Liver (tissue), 9 donors: ENCODE results near the gene TRIP13. TPM values are rescaled to one million over a fixed set of nuclear protein-coding genes. Genes with fewer than 3 reads are reported as not detected.

Experiments used
- DNase-seq: peaks from one replicate; pipeline ENCODE4 v3.0.0-alpha.2; 2017; ENCODE audit warnings: low spot score
- H3K27ac ChIP-seq, 2 donors: one replicate each; pipeline ENCODE4 v1.7.0; 2013; ENCODE audit warnings: inconsistent platforms in 2 of 2, low read length in 2 of 2, control low read depth in 1 of 2, low read depth in 1 of 2, mild to moderate bottlenecking in 1 of 2
- H3K27me3 ChIP-seq, 4 donors: one replicate each; pipeline versions ENCODE4 v1.6.1 to v1.7.0; 2013; ENCODE audit warnings: low read length in 3 of 4, inconsistent platforms in 1 of 4, mild to moderate bottlenecking in 1 of 4, moderate library complexity in 1 of 4; ENCODE audit not compliant: control insufficient read depth in 4 of 4, insufficient read depth in 4 of 4
- H3K36me3 ChIP-seq, 4 donors: one replicate each; pipeline versions ENCODE4 v1.6.1 to v1.7.0; 2013; ENCODE audit warnings: low read length in 3 of 4, mild to moderate bottlenecking in 3 of 4, low read depth in 1 of 4, moderate library complexity in 1 of 4; ENCODE audit not compliant: control insufficient read depth in 4 of 4, insufficient read depth in 3 of 4
- H3K4me1 ChIP-seq, 4 donors: one replicate each; pipeline versions ENCODE4 v1.6.1 to v1.7.0; 2013; ENCODE audit warnings: low read length in 3 of 4, mild to moderate bottlenecking in 3 of 4, moderate library complexity in 1 of 4; ENCODE audit not compliant: control insufficient read depth in 4 of 4, insufficient read depth in 4 of 4
- H3K4me3 ChIP-seq, 3 donors: one replicate each; pipeline versions ENCODE4 v1.6.1 to v1.7.0; 2013; ENCODE audit warnings: low read length in 3 of 3, control low read depth in 1 of 3, low read depth in 1 of 3, mild to moderate bottlenecking in 1 of 3
- H3K9ac ChIP-seq, 2 donors: one replicate each; pipeline ENCODE4 v1.7.0; 2013; ENCODE audit warnings: low read length in 2 of 2, mild to moderate bottlenecking in 2 of 2, moderate library complexity in 2 of 2, control low read depth in 1 of 2, low read depth in 1 of 2
- H3K9me3 ChIP-seq, 4 donors: one replicate each; pipeline versions ENCODE4 v1.6.1 to v1.7.0; 2013; ENCODE audit warnings: low read length in 3 of 4; ENCODE audit not compliant: control insufficient read depth in 4 of 4
- EGR1 ChIP-seq, 2 donors: IDR thresholded peaks; 2 replicates each; pipeline ENCODE4 v1.6.1; 2016 to 2018; ENCODE audit warnings: antibody characterized with exemption in 2 of 2, low read depth in 2 of 2
- FOXA1 ChIP-seq: IDR thresholded peaks from 2 replicates; pipeline ENCODE4 v1.6.1; 2016; ENCODE audit warnings: antibody characterized with exemption
- FOXA2 ChIP-seq: IDR thresholded peaks from 2 replicates; pipeline ENCODE4 v1.6.1; 2016; ENCODE audit warnings: antibody characterized with exemption
- GABPA ChIP-seq, 2 donors: IDR thresholded peaks in 1 of 2; conservative IDR thresholded peaks in 1 of 2; 2 replicates each; pipeline ENCODE4 v1.6.1; 2016; ENCODE audit warnings: antibody characterized with exemption in 2 of 2, mild to moderate bottlenecking in 1 of 2, moderate library complexity in 1 of 2
- HNF4G ChIP-seq: IDR thresholded peaks from 2 replicates; pipeline ENCODE4 v1.6.1; 2016; ENCODE audit warnings: antibody characterized with exemption
- JUND ChIP-seq, 2 donors: IDR thresholded peaks; 2 replicates each; pipeline ENCODE4 v1.6.1; 2016; ENCODE audit warnings: antibody characterized with exemption in 2 of 2
- NR2F2 ChIP-seq: IDR thresholded peaks from 2 replicates; pipeline ENCODE4 v1.6.1; 2016; ENCODE audit warnings: antibody characterized with exemption
- RAD21 ChIP-seq, 2 donors: IDR thresholded peaks; 2 replicates each; pipeline ENCODE4 v1.6.1; 2016; ENCODE audit warnings: antibody characterized with exemption in 2 of 2, mild to moderate bottlenecking in 2 of 2
- RXRA ChIP-seq, 2 donors: IDR thresholded peaks; 2 replicates each; pipeline ENCODE4 v1.6.1; 2017 to 2018; ENCODE audit warnings: antibody characterized with exemption in 2 of 2, mild to moderate bottlenecking in 1 of 2
- SP1 ChIP-seq: IDR thresholded peaks from 2 replicates; pipeline ENCODE4 v1.6.1; 2018; ENCODE audit warnings: antibody characterized with exemption, mild to moderate bottlenecking
- TAF1 ChIP-seq: conservative IDR thresholded peaks from 2 replicates; pipeline ENCODE4 v1.6.1; 2016; ENCODE audit warnings: antibody characterized with exemption, mild to moderate bottlenecking
- YY1 ChIP-seq: IDR thresholded peaks from 2 replicates; pipeline ENCODE4 v1.6.1; 2016; ENCODE audit warnings: antibody characterized with exemption, mild to moderate bottlenecking
- WGBS: extraction: QIAGEN DNeasy Blood & Tissue Kit; methylation state at CpG from one replicate; pipeline ENCODE4 v1.1.7; 2013; 5-methylcytosine and 5-hydroxymethylcytosine counted together
- polyA plus RNA-seq, 2 donors: library from polyadenylated mRNA; stranded (reverse) in 1 of 2; unstranded in 1 of 2; fragments of 200-250 nt in 1 of 2; fragments of >200 nt in 1 of 2; fragmentation: Nextera tagmentation in 1 of 2; extraction: Ambion mirVana in 1 of 2; gene quantifications; one replicate each; pipeline versions ENCODE4 v1.2.1 to v1.2.3, GENCODE V29; 2013 to 2015
- total RNA-seq, 2 donors: library from RNA; depleted of rRNA; stranded (reverse); fragments of >200 nt; gene quantifications; one replicate each; pipeline ENCODE4 v1.2.3, GENCODE V29; 2014
- TF ChIP-seq, protein P1 (sequence below): IDR thresholded peaks from 2 replicates; pipeline ENCODE4 v1.6.1; 2016; ENCODE audit warnings: antibody characterized with exemption
- TF ChIP-seq, protein P2 (sequence below): IDR thresholded peaks from 2 replicates; pipeline ENCODE4 v1.6.1; 2016; ENCODE audit warnings: antibody characterized with exemption, mild to moderate bottlenecking
- TF ChIP-seq, protein P3 (sequence below): IDR thresholded peaks from 2 replicates; pipeline ENCODE4 v1.6.1; 2016; ENCODE audit warnings: antibody characterized with exemption
- TF ChIP-seq, protein P4 (sequence below): IDR thresholded peaks from 2 replicates; pipeline ENCODE4 v1.6.1; 2016; ENCODE audit warnings: antibody characterized with exemption
- TF ChIP-seq, protein P5 (sequence below): fragments of 150-350 bp; IDR thresholded peaks from 2 replicates; pipeline ENCODE4 v1.5.1; 2017; ENCODE audit warnings: improper control_type of control experiment, low read depth, low read length; ENCODE audit not compliant: missing input control
- donor health status: healthy.
- donor health status: healthy.
- donor health status: healthy.
- donor health status: healthy.
- donor health status: healthy.

TRIP13 gene
- total and polyA plus RNA-seq, 4 donors, result 0.42 to 12.4 (median 0.84) TPM

DNA sequence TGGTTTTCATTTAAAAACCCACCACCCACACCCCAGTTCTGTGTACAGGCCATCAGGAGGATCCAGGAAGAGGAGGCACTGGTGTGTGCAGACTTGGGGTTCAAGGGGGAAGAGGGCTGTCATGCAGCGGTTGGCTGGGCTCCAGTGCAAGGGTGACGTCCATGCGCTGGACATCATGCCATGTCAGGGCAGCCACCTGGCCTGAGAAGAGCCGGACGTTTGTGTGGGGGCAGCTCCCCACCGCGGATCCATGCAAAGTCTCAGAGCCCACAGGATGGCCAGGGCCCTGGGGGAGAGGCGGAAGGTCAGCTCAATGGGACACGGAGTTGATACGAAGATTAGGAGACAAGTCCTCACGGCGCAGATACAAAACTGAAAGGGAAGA lies 11.1 kb upstream of the TRIP13 start:
- WGBS, result 95% methylated on average over 12 of the region's 12 CpGs
- Histone ChIP-seq H3K4me3 (no peak overlapping the region), H3K4me1 (no peaks in the 10 kb centered on the region), H3K27me3 (no peaks in the 10 kb centered on the region), H3K9me3 (no peaks in the 10 kb centered on the region), H3K27ac (no peak overlapping the region), H3K9ac (no peak overlapping the region), H3K36me3 (peaks cover 19 to 75% (median 37%) of the 10 kb centered on the region in 4 donors)
- TF ChIP-seq RXRA (IDR thresholded peaks at IDR 0.05), result no peak
- no peak for TF ChIP-seq YY1
- TF ChIP-seq FOXA1, result no peak
- TF ChIP-seq, protein P1, sequence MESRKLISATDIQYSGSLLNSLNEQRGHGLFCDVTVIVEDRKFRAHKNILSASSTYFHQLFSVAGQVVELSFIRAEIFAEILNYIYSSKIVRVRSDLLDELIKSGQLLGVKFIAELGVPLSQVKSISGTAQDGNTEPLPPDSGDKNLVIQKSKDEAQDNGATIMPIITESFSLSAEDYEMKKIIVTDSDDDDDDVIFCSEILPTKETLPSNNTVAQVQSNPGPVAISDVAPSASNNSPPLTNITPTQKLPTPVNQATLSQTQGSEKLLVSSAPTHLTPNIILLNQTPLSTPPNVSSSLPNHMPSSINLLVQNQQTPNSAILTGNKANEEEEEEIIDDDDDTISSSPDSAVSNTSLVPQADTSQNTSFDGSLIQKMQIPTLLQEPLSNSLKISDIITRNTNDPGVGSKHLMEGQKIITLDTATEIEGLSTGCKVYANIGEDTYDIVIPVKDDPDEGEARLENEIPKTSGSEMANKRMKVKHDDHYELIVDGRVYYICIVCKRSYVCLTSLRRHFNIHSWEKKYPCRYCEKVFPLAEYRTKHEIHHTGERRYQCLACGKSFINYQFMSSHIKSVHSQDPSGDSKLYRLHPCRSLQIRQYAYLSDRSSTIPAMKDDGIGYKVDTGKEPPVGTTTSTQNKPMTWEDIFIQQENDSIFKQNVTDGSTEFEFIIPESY, result no peak
- TF ChIP-seq, protein P2, sequence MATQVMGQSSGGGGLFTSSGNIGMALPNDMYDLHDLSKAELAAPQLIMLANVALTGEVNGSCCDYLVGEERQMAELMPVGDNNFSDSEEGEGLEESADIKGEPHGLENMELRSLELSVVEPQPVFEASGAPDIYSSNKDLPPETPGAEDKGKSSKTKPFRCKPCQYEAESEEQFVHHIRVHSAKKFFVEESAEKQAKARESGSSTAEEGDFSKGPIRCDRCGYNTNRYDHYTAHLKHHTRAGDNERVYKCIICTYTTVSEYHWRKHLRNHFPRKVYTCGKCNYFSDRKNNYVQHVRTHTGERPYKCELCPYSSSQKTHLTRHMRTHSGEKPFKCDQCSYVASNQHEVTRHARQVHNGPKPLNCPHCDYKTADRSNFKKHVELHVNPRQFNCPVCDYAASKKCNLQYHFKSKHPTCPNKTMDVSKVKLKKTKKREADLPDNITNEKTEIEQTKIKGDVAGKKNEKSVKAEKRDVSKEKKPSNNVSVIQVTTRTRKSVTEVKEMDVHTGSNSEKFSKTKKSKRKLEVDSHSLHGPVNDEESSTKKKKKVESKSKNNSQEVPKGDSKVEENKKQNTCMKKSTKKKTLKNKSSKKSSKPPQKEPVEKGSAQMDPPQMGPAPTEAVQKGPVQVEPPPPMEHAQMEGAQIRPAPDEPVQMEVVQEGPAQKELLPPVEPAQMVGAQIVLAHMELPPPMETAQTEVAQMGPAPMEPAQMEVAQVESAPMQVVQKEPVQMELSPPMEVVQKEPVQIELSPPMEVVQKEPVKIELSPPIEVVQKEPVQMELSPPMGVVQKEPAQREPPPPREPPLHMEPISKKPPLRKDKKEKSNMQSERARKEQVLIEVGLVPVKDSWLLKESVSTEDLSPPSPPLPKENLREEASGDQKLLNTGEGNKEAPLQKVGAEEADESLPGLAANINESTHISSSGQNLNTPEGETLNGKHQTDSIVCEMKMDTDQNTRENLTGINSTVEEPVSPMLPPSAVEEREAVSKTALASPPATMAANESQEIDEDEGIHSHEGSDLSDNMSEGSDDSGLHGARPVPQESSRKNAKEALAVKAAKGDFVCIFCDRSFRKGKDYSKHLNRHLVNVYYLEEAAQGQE, result no peak
- no peak for TF ChIP-seq HNF4G
- no peak for TF ChIP-seq NR2F2
- TF ChIP-seq, protein P3, sequence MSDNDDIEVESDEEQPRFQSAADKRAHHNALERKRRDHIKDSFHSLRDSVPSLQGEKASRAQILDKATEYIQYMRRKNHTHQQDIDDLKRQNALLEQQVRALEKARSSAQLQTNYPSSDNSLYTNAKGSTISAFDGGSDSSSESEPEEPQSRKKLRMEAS, result no peak
- TF ChIP-seq, protein P4, sequence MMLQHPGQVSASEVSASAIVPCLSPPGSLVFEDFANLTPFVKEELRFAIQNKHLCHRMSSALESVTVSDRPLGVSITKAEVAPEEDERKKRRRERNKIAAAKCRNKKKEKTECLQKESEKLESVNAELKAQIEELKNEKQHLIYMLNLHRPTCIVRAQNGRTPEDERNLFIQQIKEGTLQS, result no peak
- no peak for TF ChIP-seq JUND (IDR thresholded peaks at IDR 0.05)
- TF ChIP-seq TAF1, result no peak
- no peak for TF ChIP-seq RAD21 (IDR thresholded peaks at IDR 0.05)
- TF ChIP-seq GABPA (IDR thresholded peaks at IDR 0.05 in 1 of 2, conservative IDR thresholded peaks at IDR 0.05 in 1 of 2), result no peak
- DNase-seq, result no peak

DNA sequence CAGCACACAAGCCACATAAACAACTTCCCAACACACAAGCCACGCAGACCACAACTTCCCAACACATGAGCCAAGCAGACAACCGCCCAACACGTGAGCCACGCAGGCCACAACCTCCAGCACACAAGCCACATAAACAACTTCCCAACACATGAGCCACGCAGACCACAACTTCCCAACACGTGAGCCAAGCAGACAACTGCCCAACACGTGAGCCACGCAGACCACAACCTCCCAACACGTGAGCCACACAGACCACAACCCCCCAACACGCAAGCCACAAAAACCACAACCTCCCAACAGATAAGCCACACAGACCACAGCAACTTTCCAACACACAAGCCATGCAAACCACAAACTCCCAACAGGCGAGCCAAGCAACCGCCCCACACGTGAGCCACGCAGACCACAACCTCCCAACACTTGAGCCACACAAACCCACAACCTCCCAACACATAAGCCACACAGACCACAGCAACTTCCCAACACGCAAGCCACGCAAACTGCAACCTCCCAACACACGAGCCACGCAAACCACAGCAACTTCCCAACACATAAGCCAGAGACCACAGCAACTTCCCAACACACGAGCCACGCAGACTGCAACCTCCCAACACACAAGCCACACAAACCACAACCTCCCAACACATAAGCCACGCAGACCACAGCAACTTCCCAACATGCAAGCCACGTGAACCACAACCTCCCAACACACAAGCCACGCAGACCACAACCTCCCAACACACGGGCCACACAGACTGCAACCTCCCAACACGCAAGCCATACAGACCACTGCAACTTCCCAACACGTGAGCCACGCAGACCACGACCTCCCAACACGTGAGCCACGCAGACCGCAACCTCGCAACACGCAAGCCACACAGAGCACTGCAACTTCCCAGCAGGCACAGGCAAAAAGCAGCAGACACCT lies 10.2 kb upstream of the TRIP13 start:
- no peaks in the 10 kb centered on the region for H3K27me3 ChIP-seq
- no peak overlapping the region for H3K27ac ChIP-seq
- H3K9me3 ChIP-seq, result no peaks in the 10 kb centered on the region
- H3K9ac ChIP-seq, result no peak overlapping the region
- no peak overlapping the region for H3K4me3 ChIP-seq
- WGBS, result 93% methylated on average over 33 of the region's 33 CpGs
- no peak for DNase-seq
- H3K4me1 ChIP-seq, result no peaks in the 10 kb centered on the region
- H3K36me3 ChIP-seq, result peaks cover 17 to 76% (median 44%) of the 10 kb centered on the region in 4 donors
- TF ChIP-seq, protein P2, result no peak
- no peak for TF ChIP-seq RAD21 (IDR thresholded peaks at IDR 0.05)
- no peak for TF ChIP-seq JUND (IDR thresholded peaks at IDR 0.05)
- TF ChIP-seq, protein P4, result no peak
- TF ChIP-seq, protein P3, result no peak
- TF ChIP-seq YY1, result no peak
- TF ChIP-seq EGR1 (IDR thresholded peaks at IDR 0.05; ENCODE audit: low read depth in 2 of 2), result no peak
- TF ChIP-seq HNF4G, result no peak
- TF ChIP-seq FOXA1, result no peak
- TF ChIP-seq, protein P5, sequence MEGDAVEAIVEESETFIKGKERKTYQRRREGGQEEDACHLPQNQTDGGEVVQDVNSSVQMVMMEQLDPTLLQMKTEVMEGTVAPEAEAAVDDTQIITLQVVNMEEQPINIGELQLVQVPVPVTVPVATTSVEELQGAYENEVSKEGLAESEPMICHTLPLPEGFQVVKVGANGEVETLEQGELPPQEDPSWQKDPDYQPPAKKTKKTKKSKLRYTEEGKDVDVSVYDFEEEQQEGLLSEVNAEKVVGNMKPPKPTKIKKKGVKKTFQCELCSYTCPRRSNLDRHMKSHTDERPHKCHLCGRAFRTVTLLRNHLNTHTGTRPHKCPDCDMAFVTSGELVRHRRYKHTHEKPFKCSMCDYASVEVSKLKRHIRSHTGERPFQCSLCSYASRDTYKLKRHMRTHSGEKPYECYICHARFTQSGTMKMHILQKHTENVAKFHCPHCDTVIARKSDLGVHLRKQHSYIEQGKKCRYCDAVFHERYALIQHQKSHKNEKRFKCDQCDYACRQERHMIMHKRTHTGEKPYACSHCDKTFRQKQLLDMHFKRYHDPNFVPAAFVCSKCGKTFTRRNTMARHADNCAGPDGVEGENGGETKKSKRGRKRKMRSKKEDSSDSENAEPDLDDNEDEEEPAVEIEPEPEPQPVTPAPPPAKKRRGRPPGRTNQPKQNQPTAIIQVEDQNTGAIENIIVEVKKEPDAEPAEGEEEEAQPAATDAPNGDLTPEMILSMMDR, result no peak
- TF ChIP-seq RXRA (IDR thresholded peaks at IDR 0.05), result no peak
- TF ChIP-seq TAF1, result no peak
- no peak for TF ChIP-seq NR2F2
- no peak for TF ChIP-seq FOXA2
- TF ChIP-seq GABPA (IDR thresholded peaks at IDR 0.05 in 1 of 2, conservative IDR thresholded peaks at IDR 0.05 in 1 of 2), result no peak
- TF ChIP-seq SP1, result no peak
